H9 (cell line): Measurements from ENCODE around the gene LRRC39. TPM values are rescaled to one million over a fixed set of nuclear protein-coding genes. Genes with fewer than 3 reads are reported as not detected.

Experiments
- DNase-seq: peaks from one replicate; pipeline ENCODE4 v3.0.0-alpha.2; 2017
- H2AFZ ChIP-seq: one replicate; pipeline ENCODE4 v1.6.1; 2013; ENCODE audit warnings: mild to moderate bottlenecking, low read length, control low read depth, moderate library complexity
- H2AK5ac ChIP-seq: 2 replicates; pipeline ENCODE4 v1.6.1; 2013; ENCODE audit warnings: low read length, control low read depth, mixed read lengths; ENCODE audit not compliant: insufficient read length
- H2BK120ac ChIP-seq: one replicate; pipeline ENCODE4 v1.6.1; 2013; ENCODE audit warnings: low read depth, mild to moderate bottlenecking, low read length, control low read depth, inconsistent platforms; ENCODE audit not compliant: poor library complexity, severe bottlenecking
- H2BK12ac ChIP-seq: 2 replicates; pipeline ENCODE4 v1.6.1; 2013; ENCODE audit warnings: low read length, control low read depth, mixed read lengths, low read depth; ENCODE audit not compliant: insufficient read length
- H2BK15ac ChIP-seq: 2 replicates; pipeline ENCODE4 v1.6.1; 2013; ENCODE audit warnings: low read depth, low read length, control low read depth
- H2BK20ac ChIP-seq: one replicate; pipeline ENCODE4 v1.6.1; 2013; ENCODE audit warnings: low read depth, mild to moderate bottlenecking, low read length, control low read depth, inconsistent platforms; ENCODE audit not compliant: poor library complexity, severe bottlenecking
- H2BK5ac ChIP-seq: 2 replicates; pipeline ENCODE4 v1.6.1; 2013; ENCODE audit warnings: low read length, control low read depth, mixed read lengths; ENCODE audit not compliant: insufficient read length
- H3K14ac ChIP-seq: 2 replicates; pipeline ENCODE4 v1.6.1; 2013; ENCODE audit warnings: low read length, control low read depth; ENCODE audit not compliant: insufficient read depth
- H3K18ac ChIP-seq: 2 replicates; pipeline ENCODE4 v1.6.1; 2013; ENCODE audit warnings: low read depth, mild to moderate bottlenecking, mixed read lengths, low read length, control low read depth; ENCODE audit not compliant: insufficient read length
- H3K23ac ChIP-seq: 2 replicates; pipeline ENCODE4 v1.6.1; 2013; ENCODE audit warnings: low read length, control low read depth, mixed read lengths, low read depth; ENCODE audit not compliant: insufficient read length
- H3K23me2 ChIP-seq: 2 replicates; pipeline ENCODE4 v1.6.1; 2013; ENCODE audit warnings: low read depth, mild to moderate bottlenecking, mixed read lengths, low read length, control low read depth; ENCODE audit not compliant: insufficient read length, poor library complexity, severe bottlenecking
- H3K27ac ChIP-seq: 2 replicates; pipeline ENCODE4 v1.5.1; 2013; ENCODE audit warnings: low read length, control low read depth, mixed read lengths, low read depth; ENCODE audit not compliant: insufficient read length
- H3K27me3 ChIP-seq: 2 replicates; pipeline ENCODE4 v1.6.1; 2013; ENCODE audit warnings: low read length, control low read depth, inconsistent platforms; ENCODE audit not compliant: insufficient read depth
- H3K4ac ChIP-seq: 2 replicates; pipeline ENCODE4 v1.6.1; 2013; ENCODE audit warnings: low read depth, mild to moderate bottlenecking, control low read depth, inconsistent platforms, low read length, moderate library complexity
- H3K4me1 ChIP-seq: 2 replicates; pipeline ENCODE4 v1.6.1; 2013; ENCODE audit warnings: low read length, control low read depth, inconsistent platforms; ENCODE audit not compliant: insufficient read depth
- H3K4me2 ChIP-seq: 2 replicates; pipeline ENCODE4 v1.6.1; 2013; ENCODE audit warnings: low read length, control low read depth, mixed read lengths; ENCODE audit not compliant: insufficient read length, insufficient read depth
- H3K56ac ChIP-seq: 2 replicates; pipeline ENCODE4 v1.6.1; 2013; ENCODE audit warnings: low read depth, mild to moderate bottlenecking, mixed read lengths, low read length, control low read depth; ENCODE audit not compliant: insufficient read length
- H3K79me1 ChIP-seq: 2 replicates; pipeline ENCODE4 v1.6.1; 2013; ENCODE audit warnings: low read depth, mild to moderate bottlenecking, moderate library complexity, low read length, control low read depth, inconsistent platforms; ENCODE audit not compliant: insufficient read depth, poor library complexity, severe bottlenecking
- H3K79me2 ChIP-seq: 2 replicates; pipeline ENCODE4 v1.6.1; 2013; ENCODE audit warnings: low read length, control low read depth, inconsistent platforms; ENCODE audit not compliant: insufficient read depth
- H3K9ac ChIP-seq: 2 replicates; pipeline ENCODE4 v1.6.1; 2013; ENCODE audit warnings: low read length, control low read depth, mixed read lengths; ENCODE audit not compliant: insufficient read length; ENCODE audit errors: extremely low read depth
- H3K9me3 ChIP-seq: one replicate; pipeline ENCODE4 v1.6.1; 2013; ENCODE audit warnings: low read depth, low read length, inconsistent platforms; ENCODE audit not compliant: control insufficient read depth
- H3T11ph ChIP-seq: one replicate; pipeline ENCODE4 v1.6.1; 2013; ENCODE audit warnings: mild to moderate bottlenecking, low read length, control low read depth, inconsistent platforms
- H4K20me1 ChIP-seq: one replicate; pipeline ENCODE4 v1.6.1; 2013; ENCODE audit not compliant: control insufficient read depth, insufficient read length, insufficient read depth
- H4K5ac ChIP-seq: 2 replicates; pipeline ENCODE4 v1.6.1; 2013; ENCODE audit warnings: low read depth, mild to moderate bottlenecking, mixed read lengths, low read length, control low read depth; ENCODE audit not compliant: insufficient read length
- H4K8ac ChIP-seq: replicated peaks from 2 replicates; pipeline ENCODE4 v1.6.1; 2013; ENCODE audit warnings: low read length, control low read depth, mixed read lengths, low read depth; ENCODE audit not compliant: insufficient read length
- H4K91ac ChIP-seq: 2 replicates; pipeline ENCODE4 v1.6.1; 2013; ENCODE audit warnings: low read depth, mild to moderate bottlenecking, moderate library complexity, mixed read lengths, low read length, control low read depth; ENCODE audit not compliant: insufficient read length
- H3K27ac Mint-ChIP-seq, 3 experiments: 2 replicates in 2 of 3; 3 replicates in 1 of 3; pipeline ENCODE4 v1.8.0; 2020 to 2021; ENCODE audit warnings: mixed read lengths in 3 of 3, mild to moderate bottlenecking in 1 of 3, moderate library complexity in 1 of 3
- H3K27me3 Mint-ChIP-seq: 2 replicates; pipeline ENCODE4 v1.8.0; 2021; ENCODE audit warnings: low read depth, mild to moderate bottlenecking, moderate library complexity, mixed read lengths
- H3K36me3 Mint-ChIP-seq, 3 experiments: 2 replicates in 2 of 3; 3 replicates in 1 of 3; pipeline ENCODE4 v1.8.0; 2020 to 2021; ENCODE audit warnings: low read depth in 3 of 3, mixed read lengths in 3 of 3; ENCODE audit not compliant: insufficient read depth in 1 of 3
- H3K4me1 Mint-ChIP-seq, 2 experiments: 2 replicates each; pipeline ENCODE4 v1.8.0; 2020; ENCODE audit warnings: mixed read lengths in 2 of 2
- H3K4me3 Mint-ChIP-seq, 2 experiments: 2 replicates in 1 of 2; 3 replicates in 1 of 2; pipeline ENCODE4 v1.8.0; 2020 to 2021; ENCODE audit warnings: mild to moderate bottlenecking in 2 of 2, mixed read lengths in 2 of 2, moderate library complexity in 1 of 2
- H3K9me3 Mint-ChIP-seq, 2 experiments: 2 replicates in 1 of 2; 3 replicates in 1 of 2; pipeline ENCODE4 v1.8.0; 2020; ENCODE audit warnings: mild to moderate bottlenecking in 2 of 2, mixed read lengths in 2 of 2, moderate library complexity in 1 of 2
- WGBS: extraction: QIAGEN DNeasy Blood & Tissue Kit; methylation state at CpG from one replicate; pipeline ENCODE4 v1.1.7; 2013; ENCODE audit warnings: missing lambda C conversion rate, low lambda C conversion rate, mixed read lengths; ENCODE audit not compliant: insufficient read length; ENCODE audit errors: extremely low coverage; 5-methylcytosine and 5-hydroxymethylcytosine counted together
- total RNA-seq: library from RNA; stranded (reverse); gene quantifications from 2 replicates; pipeline ENCODE4 v1.2.1, GENCODE V29; 2021
- TF ChIP-seq, protein P1 (sequence below): fragments of 200-600 bp; sonication (generic); conservative IDR thresholded peaks from 3 replicates; pipeline ENCODE4 v1.8.0; 2021; ENCODE audit warnings: antibody characterized with exemption, mild to moderate bottlenecking

The LRRC39 gene
- total RNA-seq, 1 experiment from 2014 or later = 0.37 TPM

DNA sequence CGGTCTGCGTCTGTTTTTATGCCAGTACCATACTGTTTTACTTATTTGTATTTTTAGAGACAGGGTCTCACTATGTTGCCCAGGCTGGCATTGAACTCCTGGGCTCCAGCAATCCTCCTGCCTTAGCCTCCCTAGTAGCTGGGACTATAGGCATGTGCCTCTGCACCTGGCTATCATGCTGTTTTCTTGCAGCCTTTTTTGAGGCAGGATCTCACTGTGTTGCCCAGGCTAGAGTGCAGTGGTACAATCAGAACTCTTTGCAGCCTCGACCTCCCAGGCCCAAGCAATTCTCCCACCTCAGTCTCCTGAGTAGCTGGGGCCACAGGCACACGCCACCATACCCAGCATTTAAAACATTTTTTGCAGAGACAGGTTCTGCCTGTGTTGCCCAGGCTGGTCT lies 5.3 kb upstream of the LRRC39 start:
- no CpG with 5 or more reads among the region's 4 CpGs for WGBS

More for the DNA sequence above, 5.3 kb upstream of the LRRC39 start:
- no peak overlapping the region for H3K14ac ChIP-seq
- no peak overlapping the region for H3K23ac ChIP-seq
- H3K23me2 ChIP-seq = no peaks in the 10 kb centered on the region
- no peaks in the 10 kb centered on the region for H3K27me3 ChIP-seq
- H4K20me1 ChIP-seq = no peaks in the 10 kb centered on the region
- no peaks in the 10 kb centered on the region for H3K79me1 ChIP-seq
- Mint-ChIP-seq H3K4me3 (no peak overlapping the region), H3K9me3 (no peaks in the 10 kb centered on the region), H3K27me3 (no peaks in the 10 kb centered on the region), H3K4me1 (no peaks in the 10 kb centered on the region), H3K27ac (no peak overlapping the region), H3K36me3 (no peaks in the 10 kb centered on the region)
- no peak for DNase-seq
- no peak overlapping the region for H2BK12ac ChIP-seq
- H3K9me3 ChIP-seq = no peaks in the 10 kb centered on the region
- H3K27ac ChIP-seq = no peak overlapping the region
- H3K4me1 ChIP-seq = no peaks in the 10 kb centered on the region
- no peak overlapping the region for H4K91ac ChIP-seq
- no peak overlapping the region for H3T11ph ChIP-seq
- no peak overlapping the region for H2AK5ac ChIP-seq
- no peak overlapping the region for H3K9ac ChIP-seq
- H3K4ac ChIP-seq = no peak overlapping the region
- no peak overlapping the region for H2BK15ac ChIP-seq
- H4K8ac ChIP-seq = no peak overlapping the region
- H2BK120ac ChIP-seq = no peak overlapping the region
- H3K56ac ChIP-seq = no peak overlapping the region
- no peak overlapping the region for H2BK20ac ChIP-seq
- no peaks in the 10 kb centered on the region for H3K79me2 ChIP-seq
- TF ChIP-seq, protein P1, sequence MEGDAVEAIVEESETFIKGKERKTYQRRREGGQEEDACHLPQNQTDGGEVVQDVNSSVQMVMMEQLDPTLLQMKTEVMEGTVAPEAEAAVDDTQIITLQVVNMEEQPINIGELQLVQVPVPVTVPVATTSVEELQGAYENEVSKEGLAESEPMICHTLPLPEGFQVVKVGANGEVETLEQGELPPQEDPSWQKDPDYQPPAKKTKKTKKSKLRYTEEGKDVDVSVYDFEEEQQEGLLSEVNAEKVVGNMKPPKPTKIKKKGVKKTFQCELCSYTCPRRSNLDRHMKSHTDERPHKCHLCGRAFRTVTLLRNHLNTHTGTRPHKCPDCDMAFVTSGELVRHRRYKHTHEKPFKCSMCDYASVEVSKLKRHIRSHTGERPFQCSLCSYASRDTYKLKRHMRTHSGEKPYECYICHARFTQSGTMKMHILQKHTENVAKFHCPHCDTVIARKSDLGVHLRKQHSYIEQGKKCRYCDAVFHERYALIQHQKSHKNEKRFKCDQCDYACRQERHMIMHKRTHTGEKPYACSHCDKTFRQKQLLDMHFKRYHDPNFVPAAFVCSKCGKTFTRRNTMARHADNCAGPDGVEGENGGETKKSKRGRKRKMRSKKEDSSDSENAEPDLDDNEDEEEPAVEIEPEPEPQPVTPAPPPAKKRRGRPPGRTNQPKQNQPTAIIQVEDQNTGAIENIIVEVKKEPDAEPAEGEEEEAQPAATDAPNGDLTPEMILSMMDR = no peak
- H4K5ac ChIP-seq = no peak overlapping the region
- H3K4me2 ChIP-seq = no peak overlapping the region
- H2AFZ ChIP-seq = no peak overlapping the region
- H2BK5ac ChIP-seq = no peak overlapping the region
- no peak overlapping the region for H3K18ac ChIP-seq
